Measurements from ENCODE around the gene WTIP.

Gene WTIP

DNA sequence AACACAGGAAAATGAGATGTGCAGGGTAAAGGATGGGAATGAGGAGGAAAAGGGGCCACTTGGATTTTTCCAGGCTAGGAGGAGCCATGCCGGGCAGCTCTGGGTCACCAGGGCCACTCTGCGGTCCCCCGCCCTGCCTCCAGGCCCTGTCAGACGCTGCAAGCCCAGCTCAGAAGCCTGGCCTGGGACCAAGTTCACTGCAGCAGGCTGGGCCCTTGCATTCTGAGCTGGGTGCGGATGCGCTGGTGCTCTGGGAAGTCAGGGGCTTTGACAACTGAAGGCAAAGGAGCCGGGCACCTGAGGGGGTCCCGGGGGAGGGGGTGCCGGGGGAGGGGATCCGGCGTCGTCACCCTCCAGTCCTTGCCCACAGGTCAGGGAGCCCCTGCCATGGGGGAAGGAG is 77.5 kb downstream of the WTIP start:
- no peak for DNase-seq (ENCODE audit: extremely low read depth, low read depth)
- TF ChIP-seq CTCF (IDR thresholded peaks at IDR 0.05; ENCODE audit: low read depth, low read length): no peak

DNA sequence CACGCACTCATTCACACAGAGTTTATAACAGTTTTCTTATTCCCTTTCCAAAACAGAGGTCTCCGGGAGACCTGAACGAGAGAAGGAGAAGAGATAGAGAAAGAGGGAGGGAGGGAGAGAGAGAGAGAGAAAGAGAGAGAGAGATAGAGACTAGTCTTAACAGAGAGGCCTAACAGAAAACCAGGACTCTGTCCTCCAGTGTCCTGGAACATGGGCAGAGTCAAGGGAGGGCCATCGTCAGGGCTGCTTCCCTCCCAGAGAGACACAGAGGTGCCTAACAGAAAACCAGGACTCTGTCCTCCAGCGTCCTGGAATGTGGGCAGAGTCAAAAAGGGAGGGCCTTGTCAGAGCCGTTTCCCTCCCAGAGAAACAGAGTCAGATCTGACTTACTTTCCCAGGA is 78.7 kb downstream of the WTIP start:
- no peak for TF ChIP-seq CTCF (IDR thresholded peaks at IDR 0.05; ENCODE audit: low read depth, low read length)
- DNase-seq (ENCODE audit: extremely low read depth, low read depth): no peak
